NCI-H345 (cell line): Measurements from ENCODE around the gene ADD2.
A peak's percentile ranks its signal among the peaks of the same experiment; 100 is the strongest.

Experiments used
- DNase-seq: peaks from one replicate; lab custom pipeline; 2025; lab: John Stamatoyannopoulos, UW

Gene ADD2

GRCh38 chr2:70698847-70699246 is 69.2 kb downstream of the ADD2 start:
- no peak for DNase-seq

- DNase-seq = no peak
Measured at GRCh38 chr2:70697603-70698383, 70.2 kb downstream of the ADD2 start.

- DNase-seq = no peak
Measured at GRCh38 chr2:70696142-70696541, 71.9 kb downstream of the ADD2 start.

DNA sequence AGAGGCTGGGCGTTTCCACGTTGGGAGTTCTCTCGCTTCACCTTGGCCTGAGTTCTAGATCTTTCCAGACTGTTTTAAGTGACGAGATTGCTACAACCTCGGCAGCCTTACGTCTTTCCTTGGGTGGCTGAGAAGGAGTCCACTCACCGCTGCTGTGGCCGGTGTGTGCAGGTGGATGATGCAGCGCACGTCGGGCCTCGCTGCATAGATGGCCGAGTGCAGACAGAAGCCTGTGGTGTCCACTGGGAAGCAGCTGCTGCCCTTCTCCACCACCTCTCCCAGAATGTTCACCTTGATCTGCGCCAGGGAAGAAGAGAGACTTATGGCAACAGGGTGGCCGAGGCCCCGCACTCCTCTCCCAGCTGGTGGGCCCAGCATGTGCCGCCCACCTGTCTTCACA is 75.7 kb downstream of the ADD2 start:
- no peak for DNase-seq

GRCh38 chr2:70691497-70692140 is 76.4 kb downstream of the ADD2 start:
- no peak for DNase-seq

GRCh38 chr2:70690846-70691245 is 77.2 kb downstream of the ADD2 start:
- DNase-seq = peak; percentile 95

GRCh38 chr2:70688427-70688826 is 79.6 kb downstream of the ADD2 start:
- DNase-seq = no peak

DNA sequence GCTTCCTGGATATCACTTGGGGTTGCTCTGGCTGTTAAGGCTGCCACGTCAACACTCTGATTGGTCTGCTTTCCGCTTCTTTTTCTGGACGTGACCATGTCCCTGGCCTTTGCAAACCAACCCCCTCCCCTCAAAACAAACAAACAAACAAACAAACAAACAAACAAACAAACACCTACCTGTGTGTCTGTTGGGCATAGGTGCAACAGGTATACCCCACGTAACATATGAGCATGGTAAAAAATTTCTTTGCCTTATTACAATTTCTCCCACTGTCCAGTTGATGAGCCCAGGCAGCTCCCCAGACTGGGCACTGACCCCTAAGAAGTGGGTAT is 80.6 kb downstream of the ADD2 start:
- no peak for DNase-seq

DNA sequence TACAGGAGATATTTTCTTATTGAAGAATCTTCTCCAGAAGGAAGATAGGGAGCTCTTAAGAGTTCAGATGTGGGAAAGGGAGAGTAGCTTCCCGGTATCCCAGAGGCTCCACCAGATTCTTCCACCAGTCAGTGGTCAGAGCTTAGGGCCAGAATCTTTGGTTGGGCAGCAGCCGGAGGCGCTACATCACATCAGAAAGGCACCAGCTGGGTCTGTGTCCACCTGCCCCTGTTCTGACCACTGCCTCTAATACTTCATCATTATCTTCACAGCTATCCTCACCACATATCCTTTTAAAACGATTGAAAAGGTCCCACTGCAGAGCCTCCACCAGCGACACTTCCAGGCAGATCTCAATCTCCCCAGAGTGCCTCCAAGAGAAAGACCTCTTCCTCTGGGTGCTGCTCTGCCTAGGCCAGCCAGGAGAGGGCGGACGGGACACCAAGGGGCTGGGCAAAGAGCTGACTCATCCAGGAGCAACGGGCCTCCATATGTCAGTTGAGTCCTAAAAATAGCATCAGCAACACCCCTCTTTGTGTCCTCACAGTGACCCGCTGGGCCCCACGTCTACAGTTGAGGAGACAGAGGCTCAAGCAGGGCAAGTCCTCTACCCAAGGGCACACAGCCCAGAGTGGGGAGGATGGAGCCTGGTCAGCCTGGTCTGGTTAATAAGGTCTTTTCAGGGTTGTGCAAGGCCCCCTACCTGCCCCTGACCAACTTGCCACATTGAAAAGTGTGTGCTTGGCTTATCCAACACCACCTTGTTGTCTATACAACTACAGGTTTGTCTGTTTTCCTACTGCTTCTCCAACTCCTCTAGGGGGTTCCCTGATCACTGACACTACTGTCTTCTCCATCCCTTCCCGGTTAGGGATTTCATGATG is 81.2 kb downstream of the ADD2 start:
- peak; percentile 24 for DNase-seq

DNA sequence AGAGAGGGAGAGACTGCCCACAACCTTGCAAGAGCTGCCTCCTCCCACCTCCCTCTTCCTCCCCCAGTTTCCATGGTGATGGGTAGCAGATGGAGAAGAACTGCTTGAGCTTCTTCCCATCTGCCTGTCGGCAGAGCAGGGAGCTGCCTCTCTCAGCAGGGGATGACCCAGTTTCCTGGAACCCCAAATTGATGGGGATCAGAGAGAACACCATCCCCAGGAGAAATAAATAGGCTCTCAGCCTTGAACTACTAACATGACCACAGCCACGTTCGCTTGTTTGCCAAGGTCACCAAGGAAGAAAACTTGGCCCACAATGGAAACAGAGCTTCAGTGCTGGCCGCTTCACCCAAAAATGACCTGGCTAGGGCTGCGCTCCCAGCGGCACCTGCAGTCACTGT is 82.2 kb downstream of the ADD2 start:
- DNase-seq = no peak

- peak; percentile 34 for DNase-seq
Measured at GRCh38 chr2:70684846-70685622, 83.0 kb downstream of the ADD2 start.

DNA sequence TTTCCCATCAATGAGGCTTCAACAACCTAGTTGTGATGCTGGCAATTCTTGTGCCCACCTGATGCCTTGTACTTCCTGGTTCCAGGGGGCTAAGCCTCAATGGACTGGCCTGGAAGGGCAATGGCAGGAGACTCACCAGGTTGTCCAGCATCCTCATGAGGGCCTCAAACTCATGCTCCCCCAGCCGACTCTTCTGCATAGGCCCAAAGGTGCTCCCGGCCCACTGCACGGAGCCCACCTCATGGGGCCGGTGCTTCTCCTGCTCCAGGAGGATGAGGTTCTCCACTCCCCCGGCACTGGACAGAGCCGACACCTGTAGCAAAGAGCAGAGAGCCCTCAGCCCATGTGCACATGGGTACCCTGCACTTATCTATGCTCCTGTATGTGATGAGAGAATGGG is 84.5 kb downstream of the ADD2 start:
- DNase-seq = no peak

- no peak for DNase-seq
Measured at GRCh38 chr2:70680735-70681134, 87.3 kb downstream of the ADD2 start.

- no peak for DNase-seq
Measured at GRCh38 chr2:70679259-70679658, 88.7 kb downstream of the ADD2 start.

DNA sequence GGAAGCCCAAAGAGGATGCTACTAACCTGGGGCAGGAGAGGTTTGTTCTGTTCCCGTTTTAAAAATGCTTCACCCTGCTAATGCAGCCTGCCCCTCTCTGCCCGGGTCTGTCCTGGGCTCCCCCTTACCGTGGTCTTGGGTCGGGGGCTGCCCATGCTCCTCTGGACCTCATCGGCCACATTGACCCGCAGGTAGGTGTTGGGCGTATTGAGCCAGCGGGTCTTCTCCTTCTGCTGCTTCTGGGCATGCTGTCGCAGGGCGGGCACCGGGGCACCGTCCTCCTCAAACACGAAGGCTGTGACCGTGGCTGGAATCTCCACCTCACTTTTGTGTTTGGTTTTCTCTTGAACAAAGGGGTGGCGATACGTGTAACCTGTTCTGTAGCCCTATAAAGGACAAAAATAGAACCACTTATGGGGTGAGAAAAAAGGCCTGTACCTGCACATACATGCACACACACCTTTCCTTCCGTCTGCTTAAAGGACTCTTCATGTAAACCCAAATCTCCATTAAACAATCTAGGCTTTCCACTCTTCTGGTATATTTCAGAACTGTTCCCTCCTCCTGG is 89.3 kb downstream of the ADD2 start:
- no peak for DNase-seq

GRCh38 chr2:70676301-70677035 is 91.5 kb downstream of the ADD2 start:
- DNase-seq = no peak

- no peak for DNase-seq
Measured at GRCh38 chr2:70675862-70676261, 92.1 kb downstream of the ADD2 start.

GRCh38 chr2:70674636-70675430 is 93.2 kb downstream of the ADD2 start:
- DNase-seq = no peak

DNA sequence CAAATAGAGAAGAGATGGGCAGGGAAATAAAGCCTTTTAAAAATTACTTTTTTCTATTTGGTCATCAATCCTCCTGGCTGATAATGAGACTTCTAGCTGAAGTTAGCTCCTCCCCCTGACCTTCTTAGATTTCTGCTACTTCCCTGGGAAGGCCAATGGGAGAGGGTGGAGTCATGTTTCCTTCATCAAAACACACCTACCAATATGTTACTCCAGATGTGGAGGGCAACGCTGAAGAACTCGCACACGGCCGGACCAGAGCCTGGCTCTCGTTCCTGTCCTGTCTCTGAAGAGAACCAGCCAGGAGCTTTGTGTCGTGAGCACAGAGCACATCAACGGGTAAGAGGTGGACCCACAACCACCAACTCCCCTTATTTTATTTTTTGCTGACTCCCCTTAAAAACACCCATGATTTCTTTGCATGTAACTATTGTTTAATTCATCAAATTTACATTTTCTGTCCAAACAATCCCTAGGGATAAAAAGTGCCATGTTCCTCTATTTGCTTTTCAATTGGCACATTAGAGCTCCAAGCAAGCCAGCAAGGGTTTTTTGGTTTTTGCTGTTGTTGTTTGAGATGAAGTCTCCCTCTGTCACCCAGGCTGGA is 94.9 kb downstream of the ADD2 start:
- no peak for DNase-seq
